ENCODE data around the gene COX11. TPM values are rescaled to one million over a fixed set of nuclear protein-coding genes. Genes with fewer than 3 reads are reported as not detected.

COX11 gene
- total RNA-seq, 1 donor from 2014 or later: 19.6 TPM

GRCh38 chr17:54937018-54937417 lies 31.4 kb downstream of the COX11 start:
- Histone ChIP-seq H3K27me3 (no peaks in the 10 kb centered on the region), H3K9me3 (no peaks in the 10 kb centered on the region), H3K4me3 (no peak overlapping the region), H3K36me3 (peaks cover 24 to 57% of the 10 kb centered on the region in 2 donors), H3K27ac (no peak overlapping the region), H3K4me1 (no peaks in the 10 kb centered on the region)
- intact Hi-C loops (cut with DNase I): no loop called here
- no peak for DNase-seq (ENCODE audit: low spot score in 2 of 2)
- TF ChIP-seq, protein P1, sequence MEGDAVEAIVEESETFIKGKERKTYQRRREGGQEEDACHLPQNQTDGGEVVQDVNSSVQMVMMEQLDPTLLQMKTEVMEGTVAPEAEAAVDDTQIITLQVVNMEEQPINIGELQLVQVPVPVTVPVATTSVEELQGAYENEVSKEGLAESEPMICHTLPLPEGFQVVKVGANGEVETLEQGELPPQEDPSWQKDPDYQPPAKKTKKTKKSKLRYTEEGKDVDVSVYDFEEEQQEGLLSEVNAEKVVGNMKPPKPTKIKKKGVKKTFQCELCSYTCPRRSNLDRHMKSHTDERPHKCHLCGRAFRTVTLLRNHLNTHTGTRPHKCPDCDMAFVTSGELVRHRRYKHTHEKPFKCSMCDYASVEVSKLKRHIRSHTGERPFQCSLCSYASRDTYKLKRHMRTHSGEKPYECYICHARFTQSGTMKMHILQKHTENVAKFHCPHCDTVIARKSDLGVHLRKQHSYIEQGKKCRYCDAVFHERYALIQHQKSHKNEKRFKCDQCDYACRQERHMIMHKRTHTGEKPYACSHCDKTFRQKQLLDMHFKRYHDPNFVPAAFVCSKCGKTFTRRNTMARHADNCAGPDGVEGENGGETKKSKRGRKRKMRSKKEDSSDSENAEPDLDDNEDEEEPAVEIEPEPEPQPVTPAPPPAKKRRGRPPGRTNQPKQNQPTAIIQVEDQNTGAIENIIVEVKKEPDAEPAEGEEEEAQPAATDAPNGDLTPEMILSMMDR (IDR thresholded peaks at IDR 0.05): no peak

GRCh38 chr17:54935471-54935870 lies 33.0 kb downstream of the COX11 start:
- Histone ChIP-seq H3K4me3 (no peak overlapping the region), H3K27me3 (no peaks in the 10 kb centered on the region), H3K9me3 (no peaks in the 10 kb centered on the region), H3K4me1 (no peaks in the 10 kb centered on the region), H3K27ac (no peak overlapping the region), H3K36me3 (peaks cover 28 to 59% of the 10 kb centered on the region in 2 donors)
- intact Hi-C loops (cut with DNase I): no loop called here
- TF ChIP-seq, protein P1 (IDR thresholded peaks at IDR 0.05): no peak
- no peak for DNase-seq (ENCODE audit: low spot score in 2 of 2)

DNA sequence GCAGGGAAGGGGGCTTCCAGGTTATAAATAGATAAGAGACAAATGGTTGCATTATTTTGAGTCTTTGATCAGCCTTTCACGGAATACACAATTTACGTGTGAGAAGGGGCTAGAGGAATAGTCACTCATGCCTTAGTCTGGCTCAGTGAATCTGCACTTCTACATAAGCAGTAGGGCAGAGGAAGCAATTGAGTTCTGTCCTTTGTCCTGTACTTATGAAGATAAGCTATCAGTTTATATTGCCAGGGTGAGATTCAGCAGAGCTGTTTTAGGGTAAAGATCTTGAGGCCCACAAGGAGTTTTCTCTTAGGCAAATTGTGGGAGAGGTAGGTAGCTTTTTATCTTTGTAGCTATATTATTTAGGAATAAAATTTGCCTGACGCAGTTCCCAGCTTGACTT lies 34.5 kb downstream of the COX11 start:
- Histone ChIP-seq H3K36me3 (peaks cover 32 to 56% of the 10 kb centered on the region in 2 donors), H3K4me1 (no peaks in the 10 kb centered on the region), H3K9me3 (no peaks in the 10 kb centered on the region), H3K4me3 (no peak overlapping the region), H3K27ac (no peak overlapping the region), H3K27me3 (no peaks in the 10 kb centered on the region)
- TF ChIP-seq, protein P1 (IDR thresholded peaks at IDR 0.05): no peak
- DNase-seq (ENCODE audit: low spot score in 2 of 2): no peak
- intact Hi-C loops (cut with DNase I): no loop called here

- TF ChIP-seq, protein P1 (IDR thresholded peaks at IDR 0.05): no peak
- H3K4me3 ChIP-seq: no peak overlapping the region
- no peaks in the 10 kb centered on the region for H3K27me3 ChIP-seq
- intact Hi-C loops (cut with DNase I): no loop called here
- no peaks in the 10 kb centered on the region for H3K4me1 ChIP-seq
- H3K27ac ChIP-seq: no peak overlapping the region
- peaks cover 32 to 59% of the 10 kb centered on the region in 2 donors for H3K36me3 ChIP-seq
- no peaks in the 10 kb centered on the region for H3K9me3 ChIP-seq
- DNase-seq (ENCODE audit: low spot score in 2 of 2): no peak
Measured at GRCh38 chr17:54932711-54933110, 35.7 kb downstream of the COX11 start.

- Histone ChIP-seq H3K4me3 (no peak overlapping the region), H3K4me1 (no peaks in the 10 kb centered on the region), H3K27ac (no peak overlapping the region), H3K27me3 (no peaks in the 10 kb centered on the region), H3K36me3 (peaks cover 18 to 27% of the 10 kb centered on the region in 2 donors), H3K9me3 (no peaks in the 10 kb centered on the region)
- intact Hi-C loops (cut with DNase I): no loop called here
- TF ChIP-seq, protein P1 (IDR thresholded peaks at IDR 0.05): no peak
- DNase-seq (ENCODE audit: low spot score in 2 of 2): no peak
Measured at GRCh38 chr17:54927525-54927924, 40.9 kb downstream of the COX11 start.

DNA sequence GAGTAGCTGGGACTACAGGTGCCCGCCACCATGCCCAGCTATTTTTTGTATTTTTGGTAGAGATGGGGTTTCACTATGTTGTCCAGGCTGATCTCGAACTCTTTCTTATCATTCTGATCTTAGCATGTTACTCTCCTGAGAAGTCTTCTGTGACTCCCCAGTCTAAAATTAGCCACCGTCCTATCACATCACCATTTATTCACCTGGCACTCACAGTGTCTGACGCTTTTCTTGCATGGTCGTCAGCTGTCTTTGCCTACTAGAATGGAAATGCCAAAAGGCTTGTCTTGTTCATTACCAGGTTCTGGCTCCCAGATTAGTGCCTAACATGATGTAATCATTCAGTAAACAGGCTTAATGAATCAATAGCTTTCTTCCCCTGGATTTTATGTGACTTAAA lies 44.0 kb downstream of the COX11 start:
- Histone ChIP-seq H3K27me3 (no peaks in the 10 kb centered on the region), H3K27ac (no peak overlapping the region), H3K4me1 (no peaks in the 10 kb centered on the region), H3K9me3 (no peaks in the 10 kb centered on the region), H3K4me3 (no peak overlapping the region), H3K36me3 (peaks cover 5 to 23% of the 10 kb centered on the region in 2 donors)
- intact Hi-C loops (cut with DNase I): no loop called here
- TF ChIP-seq, protein P1 (IDR thresholded peaks at IDR 0.05): no peak
- DNase-seq (ENCODE audit: low spot score in 2 of 2): no peak
